HTERT RPE-1 (cell line): ENCODE results near the gene CATSPER4.
"Not testable (repeated sequence)": the region's sequence is repeated elsewhere in the genome, so short reads cannot be mapped to it uniquely, and the experiment has no call there.

Experiments
- in situ Hi-C: fragments of 300-500 bp; cut with MboI; formaldehyde crosslinking; loops from 4 replicates; pipeline ENCODE4 v1.14.3; 2020; ENCODE audit warnings: low sequenced_read_pairs

The CATSPER4 gene

GRCh38 chr1:26189331-26189730 is 1.1 kb upstream of the CATSPER4 start:
- in situ Hi-C loops: no loop called here

- in situ Hi-C loops: no loop called here
Observed at GRCh38 chr1:26189751-26190275, 589 bp upstream of the CATSPER4 start.

- in situ Hi-C loops: no loop called here
Observed at GRCh38 chr1:26191739-26192138, 1.3 kb downstream of the CATSPER4 start.

- in situ Hi-C loops: no loop called here
Observed at GRCh38 chr1:26195805-26196204, 5.4 kb downstream of the CATSPER4 start.

GRCh38 chr1:26197301-26197700 is 6.9 kb downstream of the CATSPER4 start:
- in situ Hi-C loops: no loop called here

- in situ Hi-C loops: no loop called here
Observed at GRCh38 chr1:26197813-26198212, 7.4 kb downstream of the CATSPER4 start.

GRCh38 chr1:26200413-26200812 is 10.0 kb downstream of the CATSPER4 start:
- in situ Hi-C loops: no loop called here

GRCh38 chr1:26203642-26204318 is 13.4 kb downstream of the CATSPER4 start:
- in situ Hi-C loops: no loop called here

GRCh38 chr1:26210147-26210870 is 19.9 kb downstream of the CATSPER4 start:
- in situ Hi-C loops: no loop called here

- in situ Hi-C loops: no loop called here
Observed at GRCh38 chr1:26212726-26213125, 22.3 kb downstream of the CATSPER4 start.

GRCh38 chr1:26213335-26213905 is 23.0 kb downstream of the CATSPER4 start:
- in situ Hi-C loops: no loop called here

GRCh38 chr1:26215246-26215645 is 24.8 kb downstream of the CATSPER4 start:
- in situ Hi-C loops: no loop called here

- in situ Hi-C loops: no loop called here
Observed at GRCh38 chr1:26218906-26219494, 28.6 kb downstream of the CATSPER4 start.

- in situ Hi-C loops: no loop called here
Observed at GRCh38 chr1:26220199-26220912, 30.0 kb downstream of the CATSPER4 start.

- in situ Hi-C loops: no loop called here
Observed at GRCh38 chr1:26221094-26221493, 30.7 kb downstream of the CATSPER4 start.

- in situ Hi-C loops: no loop called here
Observed at GRCh38 chr1:26224606-26225005, 34.2 kb downstream of the CATSPER4 start.

- in situ Hi-C loops: no loop called here
Observed at GRCh38 chr1:26225033-26225831, 34.8 kb downstream of the CATSPER4 start.

- in situ Hi-C loops: not testable (repeated sequence)
Observed at GRCh38 chr1:26230682-26231081, 40.3 kb downstream of the CATSPER4 start.

- in situ Hi-C loops: no loop called here
Observed at GRCh38 chr1:26233903-26234643, 43.7 kb downstream of the CATSPER4 start, which contains the start of gene CEP85. Gene CEP85 (plus strand): TSS chr1:26234200. CDS start chr1:26239784, 5,584 bp downstream.
